ENCODE measurements around the gene ZNF106. TPM values are rescaled to one million over a fixed set of nuclear protein-coding genes. Genes with fewer than 3 reads are reported as not detected.
A peak's percentile ranks its signal among the peaks of the same experiment; 100 is the strongest.

ZNF106 gene
- polyA plus RNA-seq, 3 donors, result 29.0 to 121 (median 69.2) TPM

- Histone ChIP-seq H2AFZ (ENCODE audit: insufficient read depth, low read depth, low read length, poor library complexity, severe bottlenecking) (no peak overlapping the region), H3K79me2 (ENCODE audit: insufficient read depth, low read length) (peaks cover 100% of the 10 kb centered on the region), H3K4me2 (replicated peaks; ENCODE audit: extremely low read depth, low read length, poor library complexity, severe bottlenecking) (no peak overlapping the region), H3K36me3 (replicated peaks in 1 of 2; ENCODE audit: control insufficient read depth in 1 of 2, insufficient read depth in 2 of 2, low read length in 2 of 2) (peaks cover 63 to 99% of the 10 kb centered on the region in 2 donors), H3K27ac (ENCODE audit: low read depth in 1 of 2, low read length in 2 of 2) (no peak overlapping the region), H4K20me1 (ENCODE audit: insufficient read depth, low read length) (peaks cover 100% of the 10 kb centered on the region), H3K27me3 (ENCODE audit: control insufficient read depth in 2 of 2, insufficient read depth in 2 of 2, low read length in 2 of 2) (no peaks in the 10 kb centered on the region), H3K9me3 (replicated peaks in 1 of 2; ENCODE audit: control insufficient read depth in 1 of 2, insufficient read depth in 1 of 2, low read length in 2 of 2) (no peaks in the 10 kb centered on the region), H3K4me3 (replicated peaks in 1 of 3; ENCODE audit: low read depth in 2 of 3, low read length in 3 of 3) (no peak overlapping the region), H3K4me1 (ENCODE audit: control insufficient read depth in 1 of 2, insufficient read depth in 2 of 2, low read length in 2 of 2) (no peaks in the 10 kb centered on the region), H3K9ac (ENCODE audit: insufficient read depth, low read length, poor library complexity, severe bottlenecking) (no peak overlapping the region)
- Mint-ChIP-seq H3K4me3 (no peak overlapping the region), H3K9me3 (no peaks in the 10 kb centered on the region), H3K36me3 (peaks cover 63 to 74% of the 10 kb centered on the region in 2 donors), H3K27me3 (ENCODE audit: low read depth in 3 of 3) (no peaks in the 10 kb centered on the region), H3K4me1 (no peaks in the 10 kb centered on the region), H3K27ac (no peak overlapping the region)
- no peak for DNase-seq
- intact Hi-C loops (cut with micrococcal nuclease), result no loop called here
- WGBS (ENCODE audit: insufficient coverage), result 100% methylated on average over 2 of the region's 8 CpGs
- no peak for TF ChIP-seq CTCF (IDR thresholded peaks at IDR 0.05)
Measured at GRCh38 chr15:42465520-42466259, 25.3 kb downstream of the ZNF106 start.

DNA sequence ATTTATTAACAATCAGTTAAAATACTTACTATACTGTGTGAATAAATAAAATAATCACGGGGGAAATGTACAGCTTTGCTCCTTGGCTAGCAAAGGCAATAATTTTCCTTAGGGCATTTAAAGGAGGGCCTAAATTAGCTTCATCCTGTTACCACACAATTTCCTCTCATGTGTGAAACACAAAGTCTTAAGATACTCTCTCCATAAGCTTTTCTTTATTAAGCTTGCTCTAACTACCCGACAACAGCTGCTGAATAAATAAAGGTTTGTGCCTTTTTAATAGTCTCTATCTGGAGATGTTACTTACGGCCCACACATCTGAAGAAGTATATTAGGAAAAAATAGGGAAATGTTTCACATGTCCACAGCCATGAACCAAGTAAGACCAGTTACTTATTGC is 29.7 kb downstream of the ZNF106 start:
- H3K36me3 ChIP-seq (replicated peaks in 1 of 2; ENCODE audit: control insufficient read depth in 1 of 2, insufficient read depth in 2 of 2, low read length in 2 of 2), result peaks cover 48 to 92% of the 10 kb centered on the region in 2 donors
- peaks cover 100% of the 10 kb centered on the region for H3K79me2 ChIP-seq (ENCODE audit: insufficient read depth, low read length)
- Mint-ChIP-seq H3K36me3 (peaks cover 55 to 74% of the 10 kb centered on the region in 2 donors), H3K27me3 (ENCODE audit: low read depth in 3 of 3) (no peaks in the 10 kb centered on the region), H3K4me1 (no peaks in the 10 kb centered on the region), H3K4me3 (no peak overlapping the region), H3K9me3 (no peaks in the 10 kb centered on the region), H3K27ac (peak overlapping the region in 1 of 7 donors; percentile 45)
- no peak overlapping the region for H3K27ac ChIP-seq (ENCODE audit: low read depth in 1 of 2, low read length in 2 of 2)
- TF ChIP-seq CTCF (IDR thresholded peaks at IDR 0.05), result no peak
- no peaks in the 10 kb centered on the region for H3K9me3 ChIP-seq (replicated peaks in 1 of 2; ENCODE audit: control insufficient read depth in 1 of 2, insufficient read depth in 1 of 2, low read length in 2 of 2)
- H3K9ac ChIP-seq (ENCODE audit: insufficient read depth, low read length, poor library complexity, severe bottlenecking), result no peak overlapping the region
- no peak overlapping the region for H2AFZ ChIP-seq (ENCODE audit: insufficient read depth, low read depth, low read length, poor library complexity, severe bottlenecking)
- no peak for DNase-seq
- no peak overlapping the region for H3K4me3 ChIP-seq (replicated peaks in 1 of 3; ENCODE audit: low read depth in 2 of 3, low read length in 3 of 3)
- WGBS (ENCODE audit: insufficient coverage), result no CpG with 5 or more reads among the region's 3 CpGs
- H3K27me3 ChIP-seq (ENCODE audit: control insufficient read depth in 2 of 2, insufficient read depth in 2 of 2, low read length in 2 of 2), result no peaks in the 10 kb centered on the region
- H3K4me2 ChIP-seq (replicated peaks; ENCODE audit: extremely low read depth, low read length, poor library complexity, severe bottlenecking), result no peak overlapping the region
- intact Hi-C loops (cut with micrococcal nuclease), result no loop called here
- H4K20me1 ChIP-seq (ENCODE audit: insufficient read depth, low read length), result peaks cover 100% of the 10 kb centered on the region
- no peaks in the 10 kb centered on the region for H3K4me1 ChIP-seq (ENCODE audit: control insufficient read depth in 1 of 2, insufficient read depth in 2 of 2, low read length in 2 of 2)

Data from CD14-positive monocyte (primary cell).